HEK293 (cell line): ENCODE data around the gene CLSTN1.

Source experiments
- CTCF ChIA-PET: fragments of 350-600 bp; formaldehyde crosslinking; extraction: SDS; loops from one replicate; lab custom pipeline; 2021; ENCODE audit warnings: antibody characterized with exemption; lab: Yijun Ruan, JAX
- POLR2A ChIA-PET: fragments of 300-600 bp; formaldehyde crosslinking; extraction: SDS; loops from one replicate; lab custom pipeline; 2020; ENCODE audit warnings: antibody characterized with exemption, inconsistent platforms; lab: Yijun Ruan, JAX
- H3K27ac ChIP-seq: fragments of 200-500 bp; sonication (Bioruptor generic); 2 replicates; pipeline ENCODE4 v1.5.1; 2014; ENCODE audit warnings: low read depth, low read length, control low read depth, inconsistent platforms; ENCODE audit errors: extremely low read depth
- H3K36me3 ChIP-seq, 2 experiments: fragments of 200-500 bp in 1 of 2; sonication (Bioruptor generic) in 1 of 2; 1 replicate in 1 of 2; 2 replicates in 1 of 2; pipeline ENCODE4 v1.5.1; 2014 to 2017; ENCODE audit warnings: inconsistent platforms in 2 of 2, low read length in 2 of 2; ENCODE audit not compliant: control insufficient read depth in 2 of 2, insufficient read depth in 1 of 2
- H3K4me1 ChIP-seq: fragments of 200-500 bp; sonication (Bioruptor generic); 2 replicates; pipeline ENCODE4 v1.5.1; 2014; ENCODE audit warnings: mild to moderate bottlenecking, low read length, inconsistent platforms; ENCODE audit not compliant: control insufficient read depth, insufficient read depth
- H3K4me3 ChIP-seq: 2 replicates; pipeline ENCODE4 v1.5.1; 2011; ENCODE audit warnings: low read depth, mild to moderate bottlenecking, control low read depth, low read length, moderate library complexity
- H3K9me3 ChIP-seq: fragments of 200-500 bp; sonication (Bioruptor generic); 2 replicates; pipeline ENCODE4 v1.5.1; 2014; ENCODE audit warnings: low read depth, low read length, inconsistent platforms; ENCODE audit not compliant: control insufficient read depth, insufficient read depth
- GFI1B ChIP-seq: fragments of 450-650 bp; formaldehyde crosslinking; IDR thresholded peaks from 2 replicates; pipeline ENCODE4 v1.5.1; 2016; ENCODE audit warnings: missing biosample characterization, missing genetic modification characterization
- INSM2 ChIP-seq: fragments of 450-650 bp; formaldehyde crosslinking; IDR thresholded peaks from 2 replicates; pipeline ENCODE4 v1.5.1; 2016; ENCODE audit warnings: missing biosample characterization, missing genetic modification characterization
- PATZ1 ChIP-seq: fragments of 450-650 bp; formaldehyde crosslinking; IDR thresholded peaks from 2 replicates; pipeline ENCODE4 v1.5.1; 2016; ENCODE audit warnings: missing biosample characterization, missing genetic modification characterization
- PRDM1 ChIP-seq: fragments of 450-650 bp; formaldehyde crosslinking; IDR thresholded peaks from 2 replicates; pipeline ENCODE4; 2016; ENCODE audit warnings: missing biosample characterization, missing genetic modification characterization
- PRDM10 ChIP-seq: fragments of 450-650 bp; formaldehyde crosslinking; IDR thresholded peaks from 2 replicates; pipeline ENCODE4 v1.5.1; 2016; ENCODE audit warnings: missing biosample characterization, missing genetic modification characterization
- SALL2 ChIP-seq: fragments of 450-650 bp; formaldehyde crosslinking; IDR thresholded peaks from 2 replicates; pipeline ENCODE4 v1.5.0; 2017; ENCODE audit warnings: missing biosample characterization, mild to moderate bottlenecking, missing genetic modification characterization, borderline replicate concordance
- SCRT1 ChIP-seq: fragments of 450-650 bp; formaldehyde crosslinking; IDR thresholded peaks from 2 replicates; pipeline ENCODE4 v1.5.1; 2016; ENCODE audit warnings: missing biosample characterization, missing genetic modification characterization, borderline replicate concordance
- ZEB2 ChIP-seq: fragments of 450-650 bp; formaldehyde crosslinking; IDR thresholded peaks from 2 replicates; pipeline ENCODE4 v1.5.1; 2016; ENCODE audit warnings: missing biosample characterization, missing genetic modification characterization
- ZIC2 ChIP-seq: fragments of 450-650 bp; formaldehyde crosslinking; IDR thresholded peaks from 2 replicates; pipeline ENCODE4 v1.5.1; 2016; ENCODE audit warnings: missing biosample characterization, missing genetic modification characterization
- ZNF16 ChIP-seq: fragments of 450-650 bp; formaldehyde crosslinking; IDR thresholded peaks from 2 replicates; pipeline ENCODE4 v1.5.1; 2016; ENCODE audit warnings: low read depth, missing biosample characterization, missing genetic modification characterization
- ZNF18 ChIP-seq: fragments of 450-650 bp; formaldehyde crosslinking; IDR thresholded peaks from 2 replicates; pipeline ENCODE4 v1.5.1; 2016; ENCODE audit warnings: missing biosample characterization, missing genetic modification characterization
- ZNF184 ChIP-seq: fragments of 450-650 bp; IDR thresholded peaks from 2 replicates; pipeline ENCODE4 v1.5.1; 2018; ENCODE audit warnings: missing biosample characterization, mild to moderate bottlenecking, missing genetic modification characterization
- ZNF214 ChIP-seq: fragments of 450-650 bp; formaldehyde crosslinking; IDR thresholded peaks from 2 replicates; pipeline ENCODE4 v1.5.1; 2017; ENCODE audit warnings: missing biosample characterization, mild to moderate bottlenecking, missing genetic modification characterization, borderline replicate concordance
- ZNF248 ChIP-seq: fragments of 450-650 bp; formaldehyde crosslinking; IDR thresholded peaks from 2 replicates; pipeline ENCODE4 v1.5.1; 2017; ENCODE audit warnings: missing biosample characterization, missing genetic modification characterization
- ZNF335 ChIP-seq: fragments of 450-650 bp; formaldehyde crosslinking; conservative IDR thresholded peaks from 2 replicates; pipeline ENCODE4 v1.5.1; 2016; ENCODE audit warnings: missing biosample characterization, missing genetic modification characterization
- ZNF341 ChIP-seq: fragments of 450-650 bp; formaldehyde crosslinking; IDR thresholded peaks from 2 replicates; pipeline ENCODE4; 2016; ENCODE audit warnings: low read depth, missing biosample characterization, missing genetic modification characterization
- ZNF362 ChIP-seq: fragments of 450-650 bp; formaldehyde crosslinking; IDR thresholded peaks from 2 replicates; pipeline ENCODE4 v1.5.1; 2016; ENCODE audit warnings: missing biosample characterization, missing genetic modification characterization
- ZNF416 ChIP-seq: fragments of 450-650 bp; formaldehyde crosslinking; IDR thresholded peaks from 2 replicates; pipeline ENCODE4 v1.5.1; 2016; ENCODE audit warnings: missing biosample characterization, missing genetic modification characterization
- ZNF624 ChIP-seq: fragments of 450-650 bp; formaldehyde crosslinking; IDR thresholded peaks from 2 replicates; pipeline ENCODE4 v1.5.1; 2017; ENCODE audit warnings: missing biosample characterization, missing genetic modification characterization
- ZNF626 ChIP-seq: fragments of 450-650 bp; sonication (Bioruptor Pico); formaldehyde crosslinking; IDR thresholded peaks from 2 replicates; pipeline ENCODE4 v1.5.1; 2018; ENCODE audit warnings: missing biosample characterization, missing genetic modification characterization, inconsistent platforms
- ZNF658 ChIP-seq: fragments of 450-650 bp; formaldehyde crosslinking; IDR thresholded peaks from 2 replicates; pipeline ENCODE4; 2016; ENCODE audit warnings: missing biosample characterization, missing genetic modification characterization
- ZNF660 ChIP-seq: fragments of 450-650 bp; IDR thresholded peaks from 2 replicates; pipeline ENCODE4 v1.5.1; 2018; ENCODE audit warnings: missing biosample characterization, mild to moderate bottlenecking, missing genetic modification characterization
- ZNF768 ChIP-seq: fragments of 450-650 bp; formaldehyde crosslinking; IDR thresholded peaks from 2 replicates; pipeline ENCODE4 v1.5.1; 2018; ENCODE audit warnings: missing biosample characterization, mild to moderate bottlenecking, missing genetic modification characterization
- ZNF830 ChIP-seq: fragments of 450-650 bp; IDR thresholded peaks from 2 replicates; pipeline ENCODE4 v1.5.0; 2018; ENCODE audit warnings: missing biosample characterization, missing genetic modification characterization, low read depth, mild to moderate bottlenecking, moderate library complexity
- ZSCAN4 ChIP-seq: fragments of 450-650 bp; formaldehyde crosslinking; IDR thresholded peaks from 2 replicates; pipeline ENCODE4 v1.5.1; 2017; ENCODE audit warnings: missing biosample characterization, missing genetic modification characterization

Gene CLSTN1

GRCh38 chr1:9689971-9690381 lies 133.8 kb downstream of the CLSTN1 start (continued):
- TF ChIP-seq ZIC2 = peak; percentile 78
- no peak for TF ChIP-seq ZNF658 (tag by site-specific recombination)
- TF ChIP-seq ZSCAN4 (tag by site-specific recombination) = no peak
- 0 out of 2 replicates have a peak, but pooled peaks have one; percentile 8 for TF ChIP-seq PRDM10 (tag by site-specific recombination)
- TF ChIP-seq ZNF184 = no peak
- TF ChIP-seq PRDM1 (tag by site-specific recombination) = no peak
- TF ChIP-seq ZEB2 (tag by site-specific recombination) = no peak
- peak; percentile 74 for TF ChIP-seq PATZ1 (tag by site-specific recombination)
- TF ChIP-seq ZNF18 (tag by site-specific recombination) = no peak
- no peak for TF ChIP-seq ZNF16 (tag by site-specific recombination)
- TF ChIP-seq ZNF248 (tag by site-specific recombination) = no peak

GRCh38 chr1:9689011-9689706 lies 134.6 kb downstream of the CLSTN1 start:
- H3K27ac ChIP-seq = no peak overlapping the region; the same call in 1 of the 2 replicates
- ChIA-PET POLR2A (no interaction called here), CTCF (no interaction called here)
- peak overlapping the region; percentile 45 for H3K4me3 ChIP-seq
- no peaks in the 10 kb centered on the region for H3K4me1 ChIP-seq
- H3K36me3 ChIP-seq = no peaks in the 10 kb centered on the region
- H3K9me3 ChIP-seq = no peaks in the 10 kb centered on the region
- TF ChIP-seq SCRT1 (tag by site-specific recombination) (no peak), GFI1B (tag by site-specific recombination) (no peak), INSM2 (tag by site-specific recombination) (no peak), ZNF624 (tag by site-specific recombination) (no peak), ZNF341 (tag by site-specific recombination) (peak; percentile 49; the same call in 1 of the 2 replicates), ZNF416 (tag by site-specific recombination) (no peak), SALL2 (tag by site-specific recombination) (no peak), ZNF660 (tag by site-specific recombination) (0 out of 2 replicates have a peak, but pooled peaks have one; percentile 50), ZNF830 (tag by site-specific recombination) (no peak), ZNF362 (tag by site-specific recombination) (no peak), ZNF214 (no peak), ZNF335 (tag by site-specific recombination) (peak; percentile 31), ZNF626 (tag by site-specific recombination) (no peak), ZNF768 (tag by site-specific recombination) (no peak)
